Measurements from ENCODE around the gene NDUFB10.

DNA sequence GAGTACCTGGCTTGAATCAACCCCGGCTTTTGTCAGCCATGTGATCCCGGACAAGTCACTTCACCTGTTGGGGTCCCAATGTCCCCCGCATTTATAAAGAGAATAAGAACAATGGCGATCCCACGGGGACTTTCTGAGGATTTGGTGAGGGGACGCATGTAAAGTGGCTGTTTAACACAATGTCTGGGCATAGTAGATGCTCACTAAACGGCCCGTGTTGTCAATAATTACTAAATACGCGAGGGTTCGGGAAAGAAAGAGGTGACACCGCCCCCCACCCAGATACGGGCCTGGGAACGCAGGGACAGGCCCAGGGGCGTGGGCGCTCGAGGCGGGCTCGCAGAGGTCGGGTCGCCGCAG, 32.2 kb downstream of the NDUFB10 start:
- TF ChIP-seq, protein P1, sequence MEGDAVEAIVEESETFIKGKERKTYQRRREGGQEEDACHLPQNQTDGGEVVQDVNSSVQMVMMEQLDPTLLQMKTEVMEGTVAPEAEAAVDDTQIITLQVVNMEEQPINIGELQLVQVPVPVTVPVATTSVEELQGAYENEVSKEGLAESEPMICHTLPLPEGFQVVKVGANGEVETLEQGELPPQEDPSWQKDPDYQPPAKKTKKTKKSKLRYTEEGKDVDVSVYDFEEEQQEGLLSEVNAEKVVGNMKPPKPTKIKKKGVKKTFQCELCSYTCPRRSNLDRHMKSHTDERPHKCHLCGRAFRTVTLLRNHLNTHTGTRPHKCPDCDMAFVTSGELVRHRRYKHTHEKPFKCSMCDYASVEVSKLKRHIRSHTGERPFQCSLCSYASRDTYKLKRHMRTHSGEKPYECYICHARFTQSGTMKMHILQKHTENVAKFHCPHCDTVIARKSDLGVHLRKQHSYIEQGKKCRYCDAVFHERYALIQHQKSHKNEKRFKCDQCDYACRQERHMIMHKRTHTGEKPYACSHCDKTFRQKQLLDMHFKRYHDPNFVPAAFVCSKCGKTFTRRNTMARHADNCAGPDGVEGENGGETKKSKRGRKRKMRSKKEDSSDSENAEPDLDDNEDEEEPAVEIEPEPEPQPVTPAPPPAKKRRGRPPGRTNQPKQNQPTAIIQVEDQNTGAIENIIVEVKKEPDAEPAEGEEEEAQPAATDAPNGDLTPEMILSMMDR (IDR thresholded peaks at IDR 0.05), result no peak
- TF ChIP-seq POLR2A (IDR thresholded peaks at IDR 0.05), result no peak
- no peak for TF ChIP-seq EP300 (IDR thresholded peaks at IDR 0.05)
